Skin epidermis (tissue), 12 donors: ENCODE results near the gene RTRAF.
A peak's percentile ranks its signal among the peaks of the same experiment; 100 is the strongest.

Experiments used
- H3K27ac ChIP-seq, 21 experiments: fragments of 200-600 bp; sonication (generic) in 11 of 21; one replicate each; pipeline ENCODE4 v1.5.0; 2020; ENCODE audit warnings: mild to moderate bottlenecking in 3 of 21, inconsistent platforms in 2 of 21, moderate library complexity in 2 of 21
- H3K4me3 ChIP-seq, 7 experiments: fragments of 200-600 bp; sonication (generic) in 2 of 7; one replicate each; pipeline ENCODE4 v1.5.0; 2020; ENCODE audit warnings: inconsistent platforms in 2 of 7, mild to moderate bottlenecking in 2 of 7, moderate library complexity in 1 of 7

Gene RTRAF

GRCh38 chr14:51990488-51990887 lies 1.1 kb downstream of the RTRAF start:
- Histone ChIP-seq H3K4me3 (peak overlapping the region in 5 of 7 experiments; percentile 82 to 94 (median 92)), H3K27ac (peak overlapping the region in 7 of 21 experiments; percentile 84 to 98 (median 95))

GRCh38 chr14:51993285-51993920 lies 4.1 kb downstream of the RTRAF start:
- Histone ChIP-seq H3K4me3 (no peak overlapping the region), H3K27ac (no peak overlapping the region)

GRCh38 chr14:51996148-51996746 lies 6.9 kb downstream of the RTRAF start:
- H3K4me3 ChIP-seq, result no peak overlapping the region
- no peak overlapping the region for H3K27ac ChIP-seq

- no peak overlapping the region for H3K4me3 ChIP-seq
- no peak overlapping the region for H3K27ac ChIP-seq
Measured at GRCh38 chr14:51998348-51998747, 9.0 kb downstream of the RTRAF start.

GRCh38 chr14:51999084-51999483 lies 9.7 kb downstream of the RTRAF start:
- Histone ChIP-seq H3K4me3 (no peak overlapping the region), H3K27ac (no peak overlapping the region)

GRCh38 chr14:52000019-52000582 lies 10.8 kb downstream of the RTRAF start:
- H3K27ac ChIP-seq, result no peak overlapping the region

GRCh38 chr14:52000696-52001095 lies 11.3 kb downstream of the RTRAF start:
- no peak overlapping the region for H3K4me3 ChIP-seq
- H3K27ac ChIP-seq, result no peak overlapping the region

More at GRCh38 chr14:52000019-52000582, 10.8 kb downstream of the RTRAF start:
- no peak overlapping the region for H3K4me3 ChIP-seq

GRCh38 chr14:52002542-52002941 lies 13.2 kb downstream of the RTRAF start:
- Histone ChIP-seq H3K27ac (no peak overlapping the region), H3K4me3 (no peak overlapping the region)

GRCh38 chr14:52003324-52003723 lies 14.0 kb downstream of the RTRAF start:
- H3K27ac ChIP-seq, result peak overlapping the region in 1 of 21 experiments; percentile 8
- no peak overlapping the region for H3K4me3 ChIP-seq

GRCh38 chr14:52005625-52006024 lies 16.3 kb downstream of the RTRAF start:
- no peak overlapping the region for H3K27ac ChIP-seq
- H3K4me3 ChIP-seq, result no peak overlapping the region

GRCh38 chr14:52006361-52006760 lies 17.0 kb downstream of the RTRAF start:
- Histone ChIP-seq H3K4me3 (no peak overlapping the region), H3K27ac (no peak overlapping the region)

- Histone ChIP-seq H3K27ac (no peak overlapping the region), H3K4me3 (no peak overlapping the region)
Measured at GRCh38 chr14:52007211-52007610, 17.9 kb downstream of the RTRAF start.

GRCh38 chr14:52007637-52008036 lies 18.3 kb downstream of the RTRAF start:
- Histone ChIP-seq H3K4me3 (no peak overlapping the region), H3K27ac (no peak overlapping the region)

- no peak overlapping the region for H3K27ac ChIP-seq
- H3K4me3 ChIP-seq, result no peak overlapping the region
Measured at GRCh38 chr14:52008136-52008535, 18.8 kb downstream of the RTRAF start.

- Histone ChIP-seq H3K4me3 (no peak overlapping the region), H3K27ac (no peak overlapping the region)
Measured at GRCh38 chr14:52010173-52010693, 20.9 kb downstream of the RTRAF start.

GRCh38 chr14:52011523-52011922 lies 22.2 kb downstream of the RTRAF start:
- H3K27ac ChIP-seq, result no peak overlapping the region

GRCh38 chr14:52012635-52013034 lies 23.3 kb downstream of the RTRAF start:
- no peak overlapping the region for H3K4me3 ChIP-seq
- H3K27ac ChIP-seq, result peak overlapping the region in 2 of 21 experiments; percentile 5 to 20

More at GRCh38 chr14:52011523-52011922, 22.2 kb downstream of the RTRAF start:
- no peak overlapping the region for H3K4me3 ChIP-seq

- H3K4me3 ChIP-seq, result no peak overlapping the region
- H3K27ac ChIP-seq, result peak overlapping the region in 3 of 21 experiments; percentile 4 to 47 (median 36)
Measured at GRCh38 chr14:52013984-52014600, 24.7 kb downstream of the RTRAF start.

- Histone ChIP-seq H3K4me3 (no peak overlapping the region), H3K27ac (peak overlapping the region in 3 of 21 experiments; percentile 4 to 36 (median 28))
Measured at GRCh38 chr14:52014601-52015267, 25.4 kb downstream of the RTRAF start.
